Upper lobe of left lung (tissue), 4 donors: ENCODE results near the gene SLC19A1.

Experiments
- EP300 ChIP-seq, 4 donors: sonication (generic); formaldehyde crosslinking; IDR thresholded peaks; one replicate each; pipeline ENCODE4 v1.5.1; 2017; ENCODE audit warnings: antibody characterized with exemption in 4 of 4, control low read depth in 2 of 4
- POLR2A ChIP-seq, 4 donors: fragments of 450-650 bp; IDR thresholded peaks; one replicate each; pipeline ENCODE4 v1.5.1; 2016 to 2017; ENCODE audit warnings: antibody characterized with exemption in 4 of 4, mild to moderate bottlenecking in 2 of 4
- POLR2AphosphoS5 ChIP-seq, 2 donors: sonication (generic); formaldehyde crosslinking; IDR thresholded peaks; one replicate each; pipeline ENCODE4 v1.5.1; 2017; ENCODE audit warnings: antibody characterized with exemption in 2 of 2
- TF ChIP-seq, protein P1 (sequence below), 6 experiments: fragments of 450-650 bp in 4 of 6; fragments of 200-600 bp in 2 of 6; sonication (generic) in 2 of 6; IDR thresholded peaks; one replicate each; pipeline ENCODE4 v1.5.1; 2016 to 2019; ENCODE audit warnings: antibody characterized with exemption in 6 of 6

DNA sequence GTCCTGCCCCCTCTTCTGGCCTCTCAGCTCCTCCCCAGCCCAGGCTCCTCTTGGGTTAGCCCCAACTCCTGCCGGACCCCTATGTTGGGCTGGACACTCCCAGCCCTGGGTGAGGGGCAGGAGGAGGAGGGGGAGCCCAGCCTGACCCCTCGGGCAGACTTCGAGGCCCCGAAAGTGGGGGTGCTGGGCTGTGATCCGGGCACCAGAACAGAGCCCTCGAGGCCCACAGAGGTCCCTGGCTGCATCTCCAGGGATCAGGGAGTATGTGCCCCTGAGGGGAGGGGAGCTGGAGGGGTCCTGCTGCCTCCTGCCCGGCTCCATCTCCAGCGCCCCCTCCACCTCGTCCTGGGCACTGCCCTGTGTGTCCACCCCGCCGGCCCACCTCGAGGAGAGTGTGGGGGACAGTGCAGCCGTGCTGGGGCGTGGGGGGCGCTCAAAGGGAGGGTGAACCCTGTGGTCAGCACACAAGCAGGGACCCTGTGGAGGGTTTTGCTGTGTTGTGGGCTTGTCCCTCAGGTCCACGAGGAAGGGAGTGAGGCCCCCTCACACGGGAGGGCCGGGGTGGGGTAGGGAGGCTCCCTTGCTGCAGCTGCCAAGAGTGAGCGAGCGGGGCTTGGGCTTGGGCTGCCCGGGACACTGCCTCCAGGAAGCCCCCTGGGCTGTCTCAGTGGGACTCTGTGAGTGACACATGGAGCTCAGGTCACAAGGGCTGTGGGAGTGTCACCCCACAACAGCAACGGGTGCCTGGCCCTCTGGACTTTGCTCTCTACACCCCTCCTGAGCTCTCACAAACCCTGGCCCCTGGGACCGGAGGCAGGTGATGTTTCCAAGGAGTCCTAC, 82.8 kb downstream of the SLC19A1 start:
- TF ChIP-seq, protein P1, sequence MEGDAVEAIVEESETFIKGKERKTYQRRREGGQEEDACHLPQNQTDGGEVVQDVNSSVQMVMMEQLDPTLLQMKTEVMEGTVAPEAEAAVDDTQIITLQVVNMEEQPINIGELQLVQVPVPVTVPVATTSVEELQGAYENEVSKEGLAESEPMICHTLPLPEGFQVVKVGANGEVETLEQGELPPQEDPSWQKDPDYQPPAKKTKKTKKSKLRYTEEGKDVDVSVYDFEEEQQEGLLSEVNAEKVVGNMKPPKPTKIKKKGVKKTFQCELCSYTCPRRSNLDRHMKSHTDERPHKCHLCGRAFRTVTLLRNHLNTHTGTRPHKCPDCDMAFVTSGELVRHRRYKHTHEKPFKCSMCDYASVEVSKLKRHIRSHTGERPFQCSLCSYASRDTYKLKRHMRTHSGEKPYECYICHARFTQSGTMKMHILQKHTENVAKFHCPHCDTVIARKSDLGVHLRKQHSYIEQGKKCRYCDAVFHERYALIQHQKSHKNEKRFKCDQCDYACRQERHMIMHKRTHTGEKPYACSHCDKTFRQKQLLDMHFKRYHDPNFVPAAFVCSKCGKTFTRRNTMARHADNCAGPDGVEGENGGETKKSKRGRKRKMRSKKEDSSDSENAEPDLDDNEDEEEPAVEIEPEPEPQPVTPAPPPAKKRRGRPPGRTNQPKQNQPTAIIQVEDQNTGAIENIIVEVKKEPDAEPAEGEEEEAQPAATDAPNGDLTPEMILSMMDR (IDR thresholded peaks at IDR 0.05): no peak
- TF ChIP-seq POLR2AphosphoS5 (IDR thresholded peaks at IDR 0.05) (no peak), POLR2A (IDR thresholded peaks at IDR 0.05) (no peak), EP300 (IDR thresholded peaks at IDR 0.05) (no peak)
